AG04450 (cell line): ENCODE data around the gene MUC5AC. TPM values are rescaled to one million over a fixed set of nuclear protein-coding genes. Genes with fewer than 3 reads are reported as not detected.

Experiments used
- CTCF ChIA-PET: fragments of 300-600, 350-600 bp; formaldehyde crosslinking; extraction: SDS; loops from one replicate; lab custom pipeline; 2022; ENCODE audit warnings: antibody characterized with exemption, inconsistent platforms; lab: Charles Lee
- POLR2A ChIA-PET: fragments of 350-600 bp; formaldehyde crosslinking; extraction: SDS; loops from one replicate; lab custom pipeline; 2021; ENCODE audit warnings: antibody characterized with exemption, inconsistent platforms; lab: Yijun Ruan, JAX
- DNase-seq: peaks from one replicate; pipeline ENCODE4 v3.0.0-alpha.2; 2011; ENCODE audit warnings: low read depth, low spot score
- H3K27ac ChIP-seq: one replicate; pipeline ENCODE4 v1.5.1; 2012; ENCODE audit warnings: low read depth, low read length, control low read depth
- H3K27me3 ChIP-seq: one replicate; pipeline ENCODE4 v1.6.0; 2012; ENCODE audit warnings: low read length; ENCODE audit not compliant: control insufficient read depth, insufficient read depth
- H3K4me3 ChIP-seq: 2 replicates; pipeline ENCODE4 v1.5.1; 2011; ENCODE audit warnings: mild to moderate bottlenecking, low read depth, low read length, control low read depth
- H3K9me3 ChIP-seq: 2 replicates; pipeline ENCODE4 v1.5.1; 2012; ENCODE audit warnings: low read length; ENCODE audit not compliant: control insufficient read depth, insufficient read depth
- polyA plus RNA-seq: library from polyadenylated mRNA; depleted of rRNA; stranded (reverse); fragments of >200 nt; gene quantifications from 2 replicates; pipeline ENCODE4 v1.2.3, GENCODE V29; 2011
- TF ChIP-seq, protein P1 (sequence below): IDR thresholded peaks from 2 replicates; pipeline ENCODE4 v1.5.1; 2011; ENCODE audit warnings: low read depth, low read length, control low read depth, inconsistent platforms

The MUC5AC gene
- polyA plus RNA-seq, 1 experiment = 0.01 TPM

DNA sequence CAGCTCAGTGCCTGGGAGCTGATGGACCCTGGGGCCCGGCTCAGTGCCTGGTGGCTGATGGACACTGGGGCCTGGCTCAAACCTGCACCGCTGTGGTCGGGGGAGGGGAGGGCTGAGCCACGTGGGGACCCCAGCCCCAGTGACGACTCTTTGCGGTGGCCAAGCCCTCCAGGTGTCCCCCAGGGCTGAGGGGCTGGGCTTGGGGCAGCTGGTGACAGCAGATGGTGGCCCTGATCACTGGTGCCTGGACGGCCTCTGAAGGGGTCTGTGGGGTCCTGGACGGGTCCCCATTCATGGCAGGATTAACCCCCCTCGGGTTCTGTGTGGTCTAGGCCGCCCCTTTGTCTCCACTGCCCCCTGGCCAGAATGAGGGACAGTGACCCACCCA lies 61.7 kb downstream of the MUC5AC start:
- Histone ChIP-seq H3K27ac (no peak overlapping the region), H3K4me3 (no peak overlapping the region), H3K27me3 (peaks cover 14% of the 10 kb centered on the region), H3K9me3 (no peaks in the 10 kb centered on the region; the same call in 1 of the 2 replicates)
- ChIA-PET POLR2A (no interaction called here), CTCF (no interaction called here)
- TF ChIP-seq, protein P1, sequence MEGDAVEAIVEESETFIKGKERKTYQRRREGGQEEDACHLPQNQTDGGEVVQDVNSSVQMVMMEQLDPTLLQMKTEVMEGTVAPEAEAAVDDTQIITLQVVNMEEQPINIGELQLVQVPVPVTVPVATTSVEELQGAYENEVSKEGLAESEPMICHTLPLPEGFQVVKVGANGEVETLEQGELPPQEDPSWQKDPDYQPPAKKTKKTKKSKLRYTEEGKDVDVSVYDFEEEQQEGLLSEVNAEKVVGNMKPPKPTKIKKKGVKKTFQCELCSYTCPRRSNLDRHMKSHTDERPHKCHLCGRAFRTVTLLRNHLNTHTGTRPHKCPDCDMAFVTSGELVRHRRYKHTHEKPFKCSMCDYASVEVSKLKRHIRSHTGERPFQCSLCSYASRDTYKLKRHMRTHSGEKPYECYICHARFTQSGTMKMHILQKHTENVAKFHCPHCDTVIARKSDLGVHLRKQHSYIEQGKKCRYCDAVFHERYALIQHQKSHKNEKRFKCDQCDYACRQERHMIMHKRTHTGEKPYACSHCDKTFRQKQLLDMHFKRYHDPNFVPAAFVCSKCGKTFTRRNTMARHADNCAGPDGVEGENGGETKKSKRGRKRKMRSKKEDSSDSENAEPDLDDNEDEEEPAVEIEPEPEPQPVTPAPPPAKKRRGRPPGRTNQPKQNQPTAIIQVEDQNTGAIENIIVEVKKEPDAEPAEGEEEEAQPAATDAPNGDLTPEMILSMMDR = no peak
- no peak for DNase-seq

DNA sequence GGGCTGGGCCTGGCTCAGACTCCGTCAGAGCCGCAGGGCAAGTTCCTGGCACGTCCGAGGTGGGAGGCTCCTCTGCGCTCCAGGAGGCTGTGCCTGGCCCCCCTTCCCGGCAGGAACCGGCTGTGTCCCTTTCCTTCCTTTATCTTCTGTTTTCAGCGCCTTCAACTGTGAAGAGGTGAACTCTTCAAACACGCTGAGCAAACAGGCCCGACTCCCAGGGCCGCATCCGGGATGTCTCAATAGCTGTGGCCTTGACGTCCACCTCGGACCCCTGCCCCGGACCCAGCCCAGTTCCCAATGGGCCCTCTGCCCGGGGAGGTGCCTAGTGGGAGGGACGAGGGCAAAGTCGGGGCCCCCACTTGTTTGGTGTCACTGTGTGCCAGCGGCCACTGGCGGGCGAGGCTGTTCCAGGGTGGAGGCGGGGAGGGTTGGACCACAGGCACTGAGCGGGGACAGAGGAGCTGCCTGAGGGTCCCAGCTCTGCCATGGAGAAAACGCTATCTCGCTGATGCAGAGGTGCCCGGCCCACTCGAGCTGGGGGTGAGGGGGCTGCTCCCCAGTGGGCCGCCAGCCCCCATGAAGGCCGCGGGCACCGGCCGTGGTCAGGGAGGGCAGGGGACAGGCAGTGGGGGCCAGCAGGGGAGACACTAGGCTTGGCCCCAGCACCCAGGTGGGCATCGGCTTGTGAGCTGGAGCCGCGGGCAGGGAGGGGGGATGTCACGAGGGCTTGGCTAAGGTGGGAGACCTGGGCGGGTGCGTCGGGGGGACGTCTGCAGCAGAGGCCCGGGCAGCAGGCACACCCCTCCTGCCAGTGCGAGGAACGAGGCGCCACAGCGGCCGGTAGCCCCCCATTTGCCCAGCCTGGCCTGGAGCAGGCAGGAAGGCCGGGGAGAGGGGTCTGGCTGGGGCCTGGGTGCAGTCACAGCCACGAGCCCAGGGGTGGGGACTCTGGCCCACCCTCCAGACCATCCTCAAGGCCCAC lies 62.4 kb downstream of the MUC5AC start:
- CTCF ChIA-PET = interaction anchor here (0.5 kb wide), 1 partner anchor 64 kb away, joined by 3 read pairs; no protein-coding TSS in a partner anchor
- Histone ChIP-seq H3K9me3 (no peaks in the 10 kb centered on the region; the same call in 1 of the 2 replicates), H3K4me3 (no peak overlapping the region), H3K27ac (no peak overlapping the region), H3K27me3 (peaks cover 14% of the 10 kb centered on the region)
- DNase-seq = no peak
- POLR2A ChIA-PET = no interaction called here
- TF ChIP-seq, protein P1 = no peak

DNA sequence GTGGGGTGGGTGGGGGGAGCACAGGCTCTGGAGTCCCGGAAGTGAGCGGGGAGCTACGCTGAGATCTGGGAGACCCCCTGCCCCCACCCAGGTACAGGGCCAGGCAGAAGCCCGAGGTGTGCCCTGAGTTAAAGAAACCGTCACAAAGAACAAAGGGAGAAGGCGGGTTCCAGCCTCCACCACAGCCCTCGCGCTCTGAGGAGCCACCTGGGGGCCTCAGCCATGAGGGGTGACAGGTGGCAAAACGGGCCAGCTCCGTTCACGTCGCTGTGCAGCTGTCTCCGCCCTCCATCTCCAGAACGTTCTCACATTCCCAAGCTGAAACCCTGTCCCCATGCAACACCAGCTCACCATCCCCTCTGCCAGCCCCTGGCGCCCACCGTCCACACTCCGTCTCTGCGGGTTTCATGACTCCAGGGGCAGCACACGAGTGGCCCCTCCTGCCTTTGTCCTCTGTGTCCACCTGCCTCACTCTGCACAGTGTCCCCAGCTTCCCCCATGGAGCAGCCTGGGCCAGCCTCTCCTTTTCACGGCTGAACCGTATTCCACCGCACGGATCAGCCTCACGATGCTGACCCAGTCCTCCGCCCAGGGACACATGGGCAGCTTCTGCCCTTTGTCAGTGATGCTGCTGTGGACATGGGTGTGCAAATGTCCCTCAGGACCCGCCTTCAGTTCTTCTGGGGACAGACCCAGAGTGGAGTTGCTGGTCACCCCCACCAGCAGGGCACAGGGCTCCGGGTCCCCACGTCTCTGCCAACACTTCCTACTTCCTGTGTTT lies 63.4 kb downstream of the MUC5AC start:
- TF ChIP-seq, protein P1 = no peak
- ChIA-PET POLR2A (no interaction called here), CTCF (interaction anchor here (0.5 kb wide), 1 partner anchor 65 kb away, joined by 3 read pairs; no protein-coding TSS in a partner anchor)
- no peak overlapping the region for H3K27ac ChIP-seq
- H3K27me3 ChIP-seq = peaks cover 7% of the 10 kb centered on the region
- no peaks in the 10 kb centered on the region; the same call in 1 of the 2 replicates for H3K9me3 ChIP-seq
- DNase-seq = no peak
- no peak overlapping the region for H3K4me3 ChIP-seq

- no peak for DNase-seq
- no peak overlapping the region for H3K27ac ChIP-seq
- no peaks in the 10 kb centered on the region; the same call in 1 of the 2 replicates for H3K9me3 ChIP-seq
- CTCF ChIA-PET = no interaction called here
- POLR2A ChIA-PET = no interaction called here
- TF ChIP-seq, protein P1 = no peak
- peaks cover 7% of the 10 kb centered on the region for H3K27me3 ChIP-seq
- no peak overlapping the region for H3K4me3 ChIP-seq
Observed at GRCh38 chr11:1221848-1222311, 64.1 kb downstream of the MUC5AC start.
